Endothelial cell of umbilical vein (primary cell): Measurements from ENCODE around the gene RND1. TPM values are rescaled to one million over a fixed set of nuclear protein-coding genes. Genes with fewer than 3 reads are reported as not detected.

Experiments used
- BruUV-seq: library from RNA; stranded (reverse); fragments of 400-500 nt; replicated peaks from 2 replicates; lab custom pipeline; 2021; lab: Mats Ljungman, UMichigan
- CTCF ChIA-PET: fragments of 300-600, 350-600 bp; sonication (Branson Sonifier 250); formaldehyde crosslinking; loops from one replicate; lab custom pipeline; 2021; ENCODE audit warnings: antibody characterized with exemption, inconsistent platforms; lab: Charles Lee
- POLR2A ChIA-PET: fragments of 300-600, 350-600 bp; sonication (Branson Sonifier 250); formaldehyde crosslinking; loops from one replicate; lab custom pipeline; 2021; ENCODE audit warnings: antibody characterized with exemption, inconsistent platforms; lab: Charles Lee
- DNase-seq: peaks from one replicate; pipeline ENCODE4 v3.0.0-alpha.2; 2011; ENCODE audit warnings: low read depth, low spot score
- FAIRE-seq: peaks from 2 replicates; lab custom pipeline; 2011; peaks lifted over from hg19 to GRCh38; lab: Jason Lieb, UNC
- H2AFZ ChIP-seq: 2 replicates; pipeline ENCODE4 v1.6.0; 2012; ENCODE audit warnings: low read depth, low read length, control low read depth, inconsistent platforms
- H3K27ac ChIP-seq: 2 replicates; pipeline ENCODE4 v1.5.1; 2011; ENCODE audit warnings: low read depth, mild to moderate bottlenecking, control low read depth, low read length, moderate library complexity; ENCODE audit not compliant: insufficient read depth
- H3K27me3 ChIP-seq, 2 experiments: 2 replicates each; pipeline versions ENCODE4 v1.6.0 to v1.6.1; 2011; ENCODE audit warnings: low read length in 2 of 2, mixed read lengths in 1 of 2; ENCODE audit not compliant: control insufficient read depth in 2 of 2, insufficient read depth in 2 of 2
- H3K36me3 ChIP-seq, 2 experiments: 2 replicates in 1 of 2; 3 replicates in 1 of 2; pipeline ENCODE4 v1.5.1; 2011; ENCODE audit warnings: low read length in 2 of 2, mild to moderate bottlenecking in 1 of 2, moderate library complexity in 1 of 2; ENCODE audit not compliant: control insufficient read depth in 2 of 2, insufficient read depth in 2 of 2; ENCODE audit errors: extremely low read depth in 1 of 2
- H3K4me1 ChIP-seq: 3 replicates; pipeline ENCODE4 v1.5.1; 2011; ENCODE audit warnings: mild to moderate bottlenecking, low read length; ENCODE audit not compliant: control insufficient read depth, insufficient read depth; ENCODE audit errors: extremely low read depth
- H3K4me2 ChIP-seq: 2 replicates; pipeline ENCODE4 v1.6.1; 2011; ENCODE audit warnings: low read length, control low read depth, mixed read lengths; ENCODE audit not compliant: insufficient read depth
- H3K4me3 ChIP-seq, 3 experiments: fragments of 200-600 bp in 1 of 3; sonication (generic), shearing (Covaris generic) in 1 of 3; replicated peaks in 1 of 3; 2 replicates each; pipeline ENCODE4 v1.5.1; 2011 to 2016; ENCODE audit warnings: control low read depth in 3 of 3, low read length in 3 of 3, mild to moderate bottlenecking in 2 of 3, inconsistent platforms in 1 of 3, low read depth in 1 of 3, moderate library complexity in 1 of 3; ENCODE audit not compliant: insufficient read depth in 1 of 3
- H3K79me2 ChIP-seq: 2 replicates; pipeline ENCODE4 v1.6.0; 2012; ENCODE audit warnings: low read length, inconsistent platforms; ENCODE audit not compliant: control insufficient read depth, insufficient read depth
- H3K9ac ChIP-seq: replicated peaks from 2 replicates; pipeline ENCODE3; 2011; ENCODE audit warnings: low read length, control low read depth; ENCODE audit not compliant: insufficient read depth; ENCODE audit errors: extremely low read depth
- H3K9me1 ChIP-seq: replicated peaks from 3 replicates; pipeline ENCODE4 v1.6.0; 2011; ENCODE audit warnings: mild to moderate bottlenecking, low read length; ENCODE audit not compliant: control insufficient read depth, insufficient read depth; ENCODE audit errors: extremely low read depth
- H3K9me3 ChIP-seq: replicated peaks from 2 replicates; pipeline ENCODE4 v1.5.1; 2012; ENCODE audit warnings: low read length, inconsistent platforms; ENCODE audit not compliant: control insufficient read depth, insufficient read depth
- H4K20me1 ChIP-seq: replicated peaks from 2 replicates; pipeline ENCODE3; 2011; ENCODE audit warnings: mild to moderate bottlenecking, low read length; ENCODE audit not compliant: control insufficient read depth, insufficient read depth; ENCODE audit errors: extremely low read depth
- CTCF ChIP-seq, 2 donors: IDR thresholded peaks; 1 replicate in 1 of 2; 2 replicates in 1 of 2; pipeline ENCODE4 v1.5.1; 2011; ENCODE audit warnings: low read length in 2 of 2, mild to moderate bottlenecking in 2 of 2, moderate library complexity in 2 of 2, control low read depth in 1 of 2, inconsistent platforms in 1 of 2, low read depth in 1 of 2; ENCODE audit not compliant: insufficient read depth in 1 of 2; ENCODE audit errors: extremely low read depth in 1 of 2
- EZH2 ChIP-seq: IDR thresholded peaks from 2 replicates; pipeline ENCODE4 v1.6.1; 2012; ENCODE audit warnings: borderline replicate concordance, low read depth, mild to moderate bottlenecking, moderate library complexity, low read length, inconsistent platforms; ENCODE audit not compliant: severe bottlenecking
- FOS ChIP-seq: IDR thresholded peaks from 2 replicates; pipeline ENCODE4 v1.6.1; 2011; ENCODE audit warnings: mild to moderate bottlenecking, low read length, moderate library complexity, borderline replicate concordance; ENCODE audit not compliant: insufficient read depth
- GATA2 ChIP-seq: IDR thresholded peaks from 2 replicates; pipeline ENCODE4 v1.7.0; 2011; ENCODE audit warnings: low read depth, mild to moderate bottlenecking, moderate library complexity, mixed read lengths, low read length; ENCODE audit not compliant: insufficient read length, insufficient read depth
- JUN ChIP-seq: IDR thresholded peaks from 2 replicates; pipeline ENCODE4 v1.6.1; 2011; ENCODE audit warnings: borderline replicate concordance, low read depth; ENCODE audit not compliant: insufficient read length, insufficient read depth
- MYC ChIP-seq: IDR thresholded peaks from one replicate; pipeline ENCODE4 v1.6.1; 2011; ENCODE audit warnings: mild to moderate bottlenecking, low read depth, low read length
- POLR2A ChIP-seq: IDR thresholded peaks from 2 replicates; pipeline ENCODE4 v1.6.1; 2012; ENCODE audit warnings: low read depth, mild to moderate bottlenecking, control low read depth, low read length
- POLR2AphosphoS5 ChIP-seq: IDR thresholded peaks from 2 replicates; pipeline ENCODE4 v1.6.1; 2012; ENCODE audit warnings: low read depth, mild to moderate bottlenecking, control low read depth, low read length, moderate library complexity; ENCODE audit not compliant: insufficient read depth
- dilution Hi-C: fragments of 300-500 bp; cut with MboI; formaldehyde crosslinking; loops from one replicate; pipeline ENCODE4 v1.15.0; 2019; ENCODE audit warnings: low sequenced_read_pairs; ENCODE audit not compliant: extremely low pct_ligation_motif_present
- intact Hi-C: fragments of 100-400 bp; cut with micrococcal nuclease; formaldehyde crosslinking; loops from one replicate; pipeline ENCODE4 v1.10.0; 2022
- polyA plus RNA-seq, 4 experiments: library from polyadenylated mRNA; depleted of rRNA in 3 of 4; stranded (reverse) in 3 of 4; unstranded in 1 of 4; fragments of >200 nt; gene quantifications; 2 replicates each; pipeline versions ENCODE4 v1.2.1 to v1.2.3, GENCODE V29; 2011 to 2012; ENCODE audit warnings: missing spikeins in 1 of 4
- total RNA-seq: library from RNA; stranded (reverse); gene quantifications from 2 replicates; pipeline ENCODE4 v1.2.3, GENCODE V29; 2021
- TF ChIP-seq, protein P1 (sequence below): IDR thresholded peaks from 2 replicates; pipeline ENCODE4 v1.6.1; 2011; ENCODE audit not compliant: insufficient read depth, insufficient read length

Gene RND1
- total and polyA plus RNA-seq, 2 donors (not counting 3 experiments of a cell fraction or from before 2014, with no cell fraction given), result 4.0 to 9.9 TPM

- dilution Hi-C loops (no loop called here), intact Hi-C loops (no loop called here)
- H3K4me1 ChIP-seq, result peaks cover 3% of the 10 kb centered on the region
- POLR2A ChIA-PET, result interaction anchor here (0.7 kb wide), 1 partner anchor 14 kb away, joined by 3 read pairs; no protein-coding TSS in a partner anchor
- no peak overlapping the region for H3K9ac ChIP-seq
- H4K20me1 ChIP-seq, result no peaks in the 10 kb centered on the region
- peaks cover 0 to 6% of the 10 kb centered on the region in 2 experiments for H3K36me3 ChIP-seq
- no peak for DNase-seq
- peaks cover 12 to 14% of the 10 kb centered on the region in 2 experiments for H3K27me3 ChIP-seq
- no peak for FAIRE-seq
- no peak overlapping the region for H3K4me3 ChIP-seq
- H3K27ac ChIP-seq, result no peak overlapping the region
- no peaks in the 10 kb centered on the region for H3K79me2 ChIP-seq
- H3K9me3 ChIP-seq, result no peaks in the 10 kb centered on the region
- H3K4me2 ChIP-seq, result no peak overlapping the region
- CTCF ChIA-PET, result interaction anchor here (1.0 to 11.3 kb wide), 6 partner anchors 9 to 128 kb away, joined by 3 to 703 read pairs (median 4); a partner anchor contains a TSS
- TF ChIP-seq EZH2 (no peak), POLR2A (no peak)
- H2AFZ ChIP-seq, result no peak overlapping the region
- BruUV-seq, result no TSS peak
- no peaks in the 10 kb centered on the region for H3K9me1 ChIP-seq
Observed at GRCh38 chr12:48859607-48860006, 6.1 kb downstream of the RND1 start.

DNA sequence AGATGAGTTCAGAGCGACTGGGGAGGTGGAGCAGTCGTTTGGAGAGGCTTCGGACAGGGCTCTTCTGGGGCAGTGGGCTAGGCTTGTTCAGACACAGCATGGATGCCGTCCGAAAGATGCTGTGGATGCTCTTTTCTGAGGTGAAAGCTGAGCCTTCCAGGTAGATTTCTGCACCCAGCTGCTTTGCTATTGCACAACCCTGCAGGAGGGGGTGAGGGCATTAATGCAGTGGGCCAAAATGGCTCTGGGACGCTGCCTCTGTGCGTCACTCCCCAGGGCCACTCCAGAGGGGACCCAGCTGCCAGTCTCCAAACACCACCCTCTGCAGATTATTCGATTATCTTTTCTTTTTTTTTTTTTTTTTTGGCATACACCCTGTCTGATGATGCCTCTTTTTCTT is 7.6 kb downstream of the RND1 start:
- H3K79me2 ChIP-seq, result no peaks in the 10 kb centered on the region
- peaks cover 0 to 6% of the 10 kb centered on the region in 2 experiments for H3K36me3 ChIP-seq
- H3K9ac ChIP-seq, result no peak overlapping the region
- no peaks in the 10 kb centered on the region for H3K9me1 ChIP-seq
- H4K20me1 ChIP-seq, result no peaks in the 10 kb centered on the region
- dilution Hi-C loops, result no loop called here
- TF ChIP-seq JUN, result no peak
- TF ChIP-seq, protein P1, sequence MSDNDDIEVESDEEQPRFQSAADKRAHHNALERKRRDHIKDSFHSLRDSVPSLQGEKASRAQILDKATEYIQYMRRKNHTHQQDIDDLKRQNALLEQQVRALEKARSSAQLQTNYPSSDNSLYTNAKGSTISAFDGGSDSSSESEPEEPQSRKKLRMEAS, result no peak
- no peak for TF ChIP-seq POLR2A
- no peak for TF ChIP-seq GATA2
- TF ChIP-seq POLR2AphosphoS5, result no peak
- no peak for TF ChIP-seq FOS
- TF ChIP-seq CTCF (IDR thresholded peaks at IDR 0.05; ENCODE audit: extremely low read depth in 1 of 2, insufficient read depth in 1 of 2, low read depth in 1 of 2, low read length in 2 of 2), result no peak
- no peak for TF ChIP-seq EZH2
- TF ChIP-seq MYC, result no peak
- no peak overlapping the region for H3K27ac ChIP-seq
- intact Hi-C loops, result no loop called here
- H3K27me3 ChIP-seq, result peaks cover 0 to 4% of the 10 kb centered on the region in 2 experiments
- H3K9me3 ChIP-seq, result no peaks in the 10 kb centered on the region
- peaks cover 4% of the 10 kb centered on the region for H3K4me1 ChIP-seq
- H3K4me2 ChIP-seq, result no peak overlapping the region
- H2AFZ ChIP-seq, result no peak overlapping the region
- H3K4me3 ChIP-seq, result no peak overlapping the region
- FAIRE-seq, result no peak
- ChIA-PET CTCF (interaction anchor here (0.7 to 11.3 kb wide), 5 partner anchors 7 to 130 kb away, joined by 3 to 703 read pairs (median 6); partner anchors contain the start of gene RND1), POLR2A (no interaction called here)
- no peak for DNase-seq
- no TSS peak for BruUV-seq
